Peyer's patch (tissue), 4 donors: Measurements from ENCODE around the gene CSGALNACT2. TPM values are rescaled to one million over a fixed set of nuclear protein-coding genes. Genes with fewer than 3 reads are reported as not detected.
"Not testable (repeated sequence)": the region's sequence is repeated elsewhere in the genome, so short reads cannot be mapped to it uniquely, and the experiment has no call there.

ENCODE experiments used
- DNase-seq, 3 donors: peaks; one replicate each; pipeline ENCODE4 v3.0.0-alpha.2; 2017 to 2019
- H3K27ac ChIP-seq, 4 donors: fragments of 200-600 bp; sonication (generic); one replicate each; pipeline ENCODE4 v1.5.1; 2016 to 2019
- H3K27me3 ChIP-seq, 2 donors: fragments of 200-600 bp; sonication (generic); one replicate each; pipeline ENCODE4 v1.5.1; 2019
- H3K36me3 ChIP-seq, 3 donors: fragments of 200-600 bp; sonication (generic); one replicate each; pipeline ENCODE4 v1.5.1; 2016 to 2019
- H3K4me1 ChIP-seq, 4 donors: fragments of 200-600 bp; sonication (generic); one replicate each; pipeline ENCODE4 v1.5.1; 2016 to 2019
- H3K4me3 ChIP-seq, 4 donors: fragments of 200-600 bp; sonication (generic); 1 replicate in 3 of 4; 2 replicates in 1 of 4; pipeline ENCODE4 v1.5.1; 2016 to 2019; ENCODE audit warnings: mild to moderate bottlenecking in 1 of 4
- H3K9me3 ChIP-seq, 4 donors: fragments of 200-600 bp; sonication (generic); one replicate each; pipeline ENCODE4 v1.5.1; 2016 to 2019; ENCODE audit warnings: mild to moderate bottlenecking in 1 of 4
- POLR2A ChIP-seq, 2 donors: fragments of 450-650 bp; IDR thresholded peaks; one replicate each; pipeline ENCODE4 v1.5.1; 2017; ENCODE audit warnings: antibody characterized with exemption in 2 of 2, mild to moderate bottlenecking in 2 of 2, moderate library complexity in 2 of 2
- total RNA-seq, 4 donors: library from RNA; depleted of rRNA; stranded (reverse); fragments of >200 nt; gene quantifications; one replicate each; pipeline ENCODE4 v1.1.0, GENCODE V29; 2016
- TF ChIP-seq, protein P1 (sequence below), 6 experiments: fragments of 450-650 bp in 4 of 6; fragments of 200-600 bp in 2 of 6; sonication (generic) in 1 of 6; IDR thresholded peaks; one replicate each; pipeline ENCODE4 v1.5.1; 2017 to 2019; ENCODE audit warnings: antibody characterized with exemption in 6 of 6, mild to moderate bottlenecking in 3 of 6, moderate library complexity in 1 of 6

CSGALNACT2 gene
- total RNA-seq, 4 donors from 2014 or later, result 5.8 to 24.8 (median 7.9) TPM

DNA sequence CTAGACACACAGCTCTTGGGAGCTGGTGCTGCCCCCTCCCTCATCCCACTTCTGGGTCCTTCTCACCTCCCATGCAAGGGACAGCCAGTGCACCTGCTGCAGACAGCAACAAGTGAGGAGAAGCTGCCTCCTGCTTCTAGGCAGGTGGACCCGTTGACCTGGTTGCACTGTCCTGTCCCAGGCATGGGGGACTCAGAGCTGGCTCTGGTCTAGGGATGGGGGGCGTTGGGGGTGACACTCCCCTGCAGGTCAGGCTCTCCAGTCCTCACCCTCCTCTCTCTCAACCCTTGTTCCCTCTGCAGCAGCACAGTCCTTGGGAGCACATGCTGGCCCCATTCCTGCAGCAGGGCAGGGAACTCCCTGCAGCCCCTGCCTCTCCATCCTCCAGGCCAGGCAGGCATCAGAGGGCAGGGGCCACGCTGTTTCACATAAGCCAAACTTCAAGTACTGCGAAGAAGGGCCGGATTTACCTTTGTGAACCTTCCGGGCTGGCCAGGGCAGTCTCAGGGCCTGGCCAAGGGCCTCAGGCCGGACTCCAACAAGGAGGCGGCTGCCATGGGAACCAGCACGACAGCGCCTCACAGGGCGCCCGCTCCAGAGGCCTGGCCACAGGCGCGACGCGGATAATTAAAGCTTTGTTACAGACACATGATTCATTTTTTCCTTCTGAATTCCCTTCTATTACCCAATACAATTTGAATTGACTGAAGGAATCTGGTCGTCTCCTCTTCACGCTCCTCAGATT, 80.1 kb downstream of the CSGALNACT2 start:
- H3K27me3 ChIP-seq, result no peaks in the 10 kb centered on the region
- H3K4me3 ChIP-seq, result no peak overlapping the region
- H3K4me1 ChIP-seq, result no peaks in the 10 kb centered on the region
- DNase-seq, result no peak
- H3K27ac ChIP-seq, result no peak overlapping the region
- H3K36me3 ChIP-seq, result no peaks in the 10 kb centered on the region
- no peak for TF ChIP-seq POLR2A (IDR thresholded peaks at IDR 0.05)
- TF ChIP-seq, protein P1, sequence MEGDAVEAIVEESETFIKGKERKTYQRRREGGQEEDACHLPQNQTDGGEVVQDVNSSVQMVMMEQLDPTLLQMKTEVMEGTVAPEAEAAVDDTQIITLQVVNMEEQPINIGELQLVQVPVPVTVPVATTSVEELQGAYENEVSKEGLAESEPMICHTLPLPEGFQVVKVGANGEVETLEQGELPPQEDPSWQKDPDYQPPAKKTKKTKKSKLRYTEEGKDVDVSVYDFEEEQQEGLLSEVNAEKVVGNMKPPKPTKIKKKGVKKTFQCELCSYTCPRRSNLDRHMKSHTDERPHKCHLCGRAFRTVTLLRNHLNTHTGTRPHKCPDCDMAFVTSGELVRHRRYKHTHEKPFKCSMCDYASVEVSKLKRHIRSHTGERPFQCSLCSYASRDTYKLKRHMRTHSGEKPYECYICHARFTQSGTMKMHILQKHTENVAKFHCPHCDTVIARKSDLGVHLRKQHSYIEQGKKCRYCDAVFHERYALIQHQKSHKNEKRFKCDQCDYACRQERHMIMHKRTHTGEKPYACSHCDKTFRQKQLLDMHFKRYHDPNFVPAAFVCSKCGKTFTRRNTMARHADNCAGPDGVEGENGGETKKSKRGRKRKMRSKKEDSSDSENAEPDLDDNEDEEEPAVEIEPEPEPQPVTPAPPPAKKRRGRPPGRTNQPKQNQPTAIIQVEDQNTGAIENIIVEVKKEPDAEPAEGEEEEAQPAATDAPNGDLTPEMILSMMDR (IDR thresholded peaks at IDR 0.05), result no peak
- no peaks in the 10 kb centered on the region for H3K9me3 ChIP-seq

DNA sequence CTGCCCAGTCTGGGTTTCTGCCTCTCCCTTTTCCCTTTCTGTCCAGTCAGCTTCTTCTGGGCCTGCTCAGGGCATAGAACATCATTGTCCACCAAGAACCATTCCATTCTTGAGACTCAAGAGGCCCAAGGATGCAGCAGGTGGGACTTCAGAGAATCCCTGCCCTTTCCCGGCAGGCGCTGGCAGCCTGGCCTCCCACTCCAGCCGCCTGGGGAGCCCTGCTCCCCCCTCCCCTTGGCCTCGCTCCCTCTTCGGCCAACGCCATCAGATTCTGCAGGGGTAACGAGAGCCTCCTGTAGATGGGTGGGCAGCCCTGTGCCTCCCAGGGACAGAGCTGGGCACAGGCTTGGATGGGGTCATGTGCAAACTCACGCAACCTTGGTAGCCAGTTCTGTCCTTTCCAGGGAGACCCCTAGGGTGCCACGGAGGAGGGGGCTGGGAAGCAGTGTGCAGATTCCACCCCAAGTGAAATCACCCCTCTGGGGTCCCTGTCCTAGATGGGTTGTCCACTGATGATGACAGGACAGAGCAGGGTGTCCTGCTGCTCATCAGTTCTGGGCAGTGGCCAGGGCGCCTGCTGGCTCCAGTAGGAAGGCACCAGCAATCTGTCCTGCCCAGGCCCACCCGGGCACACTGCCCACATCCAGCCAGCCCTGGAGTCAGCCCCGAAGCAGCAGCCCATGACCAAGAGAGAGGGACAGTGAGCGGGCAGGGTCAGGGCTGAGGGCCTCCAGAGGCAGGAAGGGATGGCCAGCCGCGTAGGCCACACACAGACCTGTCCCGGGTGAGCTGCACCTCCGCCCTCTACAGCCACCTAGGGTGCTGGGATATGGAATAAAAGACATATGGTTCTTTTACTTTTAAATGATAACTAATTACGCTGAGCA, 80.9 kb downstream of the CSGALNACT2 start:
- peak in 1 of 3 donors; percentile 37 for DNase-seq
- no peaks in the 10 kb centered on the region for H3K9me3 ChIP-seq
- TF ChIP-seq, protein P1 (IDR thresholded peaks at IDR 0.05), result no peak
- no peak for TF ChIP-seq POLR2A (IDR thresholded peaks at IDR 0.05)
- H3K27me3 ChIP-seq, result no peaks in the 10 kb centered on the region
- no peak overlapping the region for H3K27ac ChIP-seq
- no peaks in the 10 kb centered on the region for H3K4me1 ChIP-seq
- H3K36me3 ChIP-seq, result no peaks in the 10 kb centered on the region
- H3K4me3 ChIP-seq, result no peak overlapping the region

DNA sequence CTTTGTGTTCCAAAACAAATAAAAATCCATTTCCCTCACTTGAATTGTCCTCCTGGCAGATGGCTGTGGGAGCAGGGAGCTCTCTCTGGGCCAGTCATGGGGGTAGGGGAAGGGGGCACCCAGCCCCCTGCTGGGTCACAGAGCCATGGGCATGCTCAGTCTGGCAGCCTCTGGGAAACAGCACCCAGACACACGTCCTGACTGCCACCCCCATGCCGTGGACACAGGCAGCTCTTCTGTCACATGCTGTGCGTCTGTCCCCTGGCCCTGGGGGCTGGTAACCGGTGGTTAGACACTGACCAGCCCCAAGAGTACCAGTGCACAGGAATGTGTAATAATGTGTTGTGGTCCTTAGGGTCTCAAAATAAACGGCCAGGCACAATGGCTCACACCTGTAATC, 81.6 kb downstream of the CSGALNACT2 start:
- Histone ChIP-seq H3K27me3 (no peaks in the 10 kb centered on the region), H3K27ac (no peak overlapping the region), H3K9me3 (no peaks in the 10 kb centered on the region), H3K4me1 (no peaks in the 10 kb centered on the region), H3K4me3 (no peak overlapping the region), H3K36me3 (no peaks in the 10 kb centered on the region)
- peak in 1 of 3 donors; percentile 26 for DNase-seq
- TF ChIP-seq, protein P1 (IDR thresholded peaks at IDR 0.05), result no peak
- no peak for TF ChIP-seq POLR2A (IDR thresholded peaks at IDR 0.05)

DNA sequence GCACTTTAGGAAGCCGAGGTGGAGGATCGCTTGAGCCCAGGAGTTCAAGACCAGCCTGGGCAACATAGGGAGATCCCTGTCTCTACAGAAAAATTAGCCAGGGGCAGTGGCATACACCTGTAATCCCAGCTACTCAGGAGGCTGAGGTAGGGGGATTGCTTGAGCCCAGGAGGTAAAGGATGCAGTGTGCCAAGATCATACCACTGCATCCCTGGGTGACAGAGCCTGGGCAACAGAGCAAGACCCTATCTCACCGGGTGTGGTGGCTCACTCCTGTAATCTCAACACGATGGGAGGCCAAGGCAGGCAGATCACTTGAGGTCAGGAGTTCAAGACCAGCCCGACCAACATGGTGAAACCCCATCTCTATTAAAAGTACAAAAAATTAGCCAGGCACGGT, 82.0 kb downstream of the CSGALNACT2 start:
- H3K27ac ChIP-seq, H3K36me3 ChIP-seq, H3K27me3 ChIP-seq, H3K4me3 ChIP-seq, DNase-seq, H3K4me1 ChIP-seq, H3K9me3 ChIP-seq: not testable (repeated sequence)

DNA sequence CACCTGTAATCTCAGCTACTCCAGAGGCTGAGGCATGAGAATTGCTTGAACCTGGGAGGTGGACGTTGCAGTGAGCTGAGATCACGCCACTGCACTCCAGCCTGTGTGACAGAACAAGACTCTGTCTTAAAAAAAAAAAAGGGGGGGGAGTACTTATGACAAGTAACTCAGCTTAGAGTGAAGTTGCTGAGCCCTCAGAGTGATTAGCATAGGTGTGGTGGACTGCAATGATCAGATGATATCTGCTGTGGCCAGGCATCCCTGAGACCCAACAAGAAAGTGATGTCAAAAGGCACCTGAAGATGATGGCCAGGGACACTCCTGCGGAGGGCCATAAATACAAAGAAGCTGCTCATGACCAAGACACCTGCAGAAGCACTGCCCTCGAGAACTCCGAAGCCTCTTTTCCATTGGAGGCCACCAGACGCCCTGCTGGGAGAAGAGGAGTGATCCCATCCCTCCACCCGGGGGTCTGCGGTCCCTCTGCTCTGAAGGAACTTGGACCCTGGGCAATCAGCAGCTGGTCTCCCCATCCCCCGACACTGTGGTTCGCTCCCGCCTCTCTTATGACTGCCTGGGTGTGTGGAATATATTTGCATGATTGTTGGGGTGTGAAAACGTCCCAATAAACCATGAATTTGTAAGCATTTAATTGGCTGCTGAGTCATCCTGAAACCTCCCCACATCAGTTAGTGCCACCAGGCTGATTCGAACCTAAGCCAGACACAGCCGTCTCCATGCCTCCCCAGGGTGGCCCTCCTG, 82.6 kb downstream of the CSGALNACT2 start:
- H3K4me1 ChIP-seq, result no peaks in the 10 kb centered on the region
- TF ChIP-seq POLR2A (IDR thresholded peaks at IDR 0.05), result no peak
- TF ChIP-seq, protein P1 (IDR thresholded peaks at IDR 0.05), result no peak
- H3K4me3 ChIP-seq, result no peak overlapping the region
- no peaks in the 10 kb centered on the region for H3K36me3 ChIP-seq
- H3K27ac ChIP-seq, result no peak overlapping the region
- no peaks in the 10 kb centered on the region for H3K27me3 ChIP-seq
- H3K9me3 ChIP-seq, result no peaks in the 10 kb centered on the region
- DNase-seq, result peak in 1 of 3 donors; percentile 42
